Fibroblast of upper back skin (primary cell): ENCODE data around the gene MAPK12.

Experiments
- DNase-seq: peaks from one replicate; pipeline ENCODE4 v3.0.0-alpha.2; 2013

The MAPK12 gene

DNA sequence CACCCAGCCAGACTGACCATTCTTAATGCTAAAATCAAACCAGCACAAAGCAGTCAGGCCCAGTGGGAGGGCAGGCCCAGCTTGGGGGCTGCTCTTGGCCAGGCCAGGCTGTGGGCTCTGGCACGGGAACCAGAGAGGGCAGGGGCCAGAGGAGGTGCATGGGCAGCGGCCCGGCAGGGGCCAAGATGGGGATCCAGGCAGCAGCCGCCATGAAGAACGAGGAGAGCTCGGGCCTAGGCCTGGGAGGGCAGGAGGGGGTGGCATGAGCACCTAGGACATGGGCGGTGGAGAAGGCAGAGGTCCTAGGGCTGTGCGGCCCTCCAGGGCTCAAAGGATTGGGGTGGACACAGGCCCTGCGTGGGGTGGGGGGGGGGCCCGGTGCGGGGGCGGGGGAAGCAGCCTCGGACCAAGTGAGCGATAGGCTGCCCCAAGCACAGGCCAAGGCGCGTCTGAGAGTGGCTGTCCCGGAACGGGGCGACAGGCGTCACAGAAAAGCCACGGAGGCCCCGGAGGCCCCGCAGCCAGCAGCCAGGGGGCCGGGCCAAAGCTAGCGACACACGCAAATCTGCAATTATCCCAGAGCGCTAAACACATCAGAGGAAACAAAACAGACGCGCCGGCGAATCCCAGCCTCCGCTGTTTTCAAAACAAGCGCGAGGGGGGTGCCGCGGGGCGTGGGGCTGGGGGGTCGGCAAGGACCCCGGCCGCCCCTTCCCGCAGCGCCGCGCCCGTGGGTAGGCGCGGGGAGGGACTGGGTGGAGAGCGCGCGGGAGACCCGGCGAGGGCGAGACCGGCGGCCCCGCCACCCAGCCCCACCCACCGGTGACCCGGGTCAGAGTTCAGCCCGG lies 37.7 kb upstream of the MAPK12 start:
- no peak for DNase-seq

GRCh38 chr22:50298266-50298637 lies 36.8 kb upstream of the MAPK12 start:
- DNase-seq, result no peak

- DNase-seq, result no peak
These were observed 36.2 kb upstream of the MAPK12 start for GRCh38 chr22:50297510-50298265.

GRCh38 chr22:50296658-50297490 lies 35.4 kb upstream of the MAPK12 start:
- no peak for DNase-seq

DNA sequence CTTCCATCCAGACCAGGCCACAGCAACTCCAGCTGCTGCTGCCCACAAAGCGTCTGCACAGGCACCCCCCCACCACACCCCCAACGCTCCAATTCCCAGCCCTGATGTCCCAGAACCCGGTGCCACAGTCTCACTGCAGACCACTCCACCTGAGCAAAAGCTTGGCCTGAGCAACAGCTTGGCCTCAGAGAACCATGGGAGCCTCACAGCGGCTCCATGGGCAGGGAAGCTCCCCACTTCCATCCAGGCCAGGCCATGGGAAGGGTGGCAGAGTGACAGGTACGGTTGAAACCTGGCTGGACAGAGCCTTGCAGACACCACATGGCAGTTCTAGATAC lies 32.8 kb upstream of the MAPK12 start:
- no peak for DNase-seq

DNA sequence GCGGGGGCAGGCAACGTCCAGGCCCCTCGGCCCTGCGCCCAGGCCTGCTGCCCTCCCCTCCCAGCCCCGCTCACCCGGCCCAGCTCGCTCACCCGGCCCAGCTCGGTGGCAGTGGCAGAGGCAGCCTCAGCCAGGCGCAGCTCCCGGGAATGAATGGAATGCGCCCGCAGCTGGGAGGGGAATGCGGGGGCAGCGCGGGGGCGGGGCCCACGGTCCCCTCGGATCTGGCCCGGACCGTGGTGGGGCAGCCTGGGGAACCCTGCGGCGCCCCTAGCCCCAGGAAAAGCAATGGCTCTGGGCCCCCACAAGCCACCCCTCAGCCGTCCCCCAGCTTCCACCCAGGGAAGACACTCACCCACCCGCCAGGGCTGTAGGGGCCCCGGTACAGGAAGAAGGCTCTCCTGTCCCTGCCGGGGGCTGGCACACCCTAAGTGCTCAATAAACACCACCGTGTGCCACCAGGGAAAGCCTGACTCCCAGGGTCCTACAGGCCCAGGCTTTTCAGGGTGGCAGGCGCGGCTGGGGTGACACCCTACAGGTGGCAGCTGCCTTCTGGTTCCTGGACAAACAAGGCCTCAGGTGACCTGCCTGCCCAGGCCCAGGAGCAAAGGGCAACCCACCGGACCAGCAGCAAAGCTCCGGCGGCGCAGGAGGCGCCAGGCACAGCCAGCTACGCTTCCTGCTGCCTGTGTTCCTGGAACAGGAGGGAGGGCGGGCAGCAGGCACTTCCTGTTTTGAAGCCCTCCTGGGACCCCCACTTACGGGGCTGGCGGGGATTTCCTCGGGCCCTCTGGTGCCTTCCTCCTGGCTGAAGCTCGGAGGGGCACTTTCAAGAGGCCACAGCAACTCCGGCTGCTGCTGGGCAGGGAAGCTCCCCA lies 32.2 kb upstream of the MAPK12 start:
- DNase-seq, result peak; percentile 78

DNA sequence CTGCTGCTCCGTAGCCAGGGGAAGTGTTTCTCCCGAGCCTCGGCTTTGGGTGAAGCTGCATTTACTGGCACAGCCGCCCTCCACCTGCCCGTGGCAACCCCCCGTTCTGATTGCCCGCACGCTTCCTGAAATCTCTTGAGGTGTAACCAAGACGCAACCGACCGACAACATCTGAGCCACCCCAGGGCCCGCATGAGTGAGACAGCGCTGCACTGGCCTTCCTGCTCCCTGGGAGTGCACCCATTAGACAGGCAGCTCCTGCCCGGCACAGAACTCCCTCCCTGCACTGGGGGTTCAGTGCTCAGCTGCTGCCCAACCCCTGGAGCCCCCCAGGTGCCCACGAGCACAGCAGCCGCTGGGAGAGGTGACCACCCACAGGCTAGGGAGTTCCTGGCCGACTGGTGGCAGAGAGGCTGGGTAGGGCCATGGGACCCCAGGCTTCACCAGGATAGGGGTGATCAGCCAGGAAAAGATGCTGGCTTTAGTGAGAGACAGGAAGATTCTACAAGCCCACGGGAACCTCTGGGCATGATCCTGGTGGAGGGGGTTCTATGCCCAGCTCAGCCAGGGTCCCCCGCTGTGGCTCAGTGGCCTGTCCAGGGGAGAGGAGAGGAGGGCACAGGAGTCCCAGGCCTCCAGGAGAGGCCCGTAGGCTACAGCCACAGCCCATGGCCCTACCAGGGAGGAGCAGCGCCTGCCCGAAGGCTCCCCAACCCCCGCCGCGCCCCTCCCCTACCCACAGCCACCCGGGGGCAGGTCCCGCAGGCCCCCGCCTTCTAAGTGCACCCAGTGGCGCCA lies 31.4 kb upstream of the MAPK12 start:
- no peak for DNase-seq

- DNase-seq, result no peak
These were observed 28.6 kb upstream of the MAPK12 start for GRCh38 chr22:50289942-50290630.

DNA sequence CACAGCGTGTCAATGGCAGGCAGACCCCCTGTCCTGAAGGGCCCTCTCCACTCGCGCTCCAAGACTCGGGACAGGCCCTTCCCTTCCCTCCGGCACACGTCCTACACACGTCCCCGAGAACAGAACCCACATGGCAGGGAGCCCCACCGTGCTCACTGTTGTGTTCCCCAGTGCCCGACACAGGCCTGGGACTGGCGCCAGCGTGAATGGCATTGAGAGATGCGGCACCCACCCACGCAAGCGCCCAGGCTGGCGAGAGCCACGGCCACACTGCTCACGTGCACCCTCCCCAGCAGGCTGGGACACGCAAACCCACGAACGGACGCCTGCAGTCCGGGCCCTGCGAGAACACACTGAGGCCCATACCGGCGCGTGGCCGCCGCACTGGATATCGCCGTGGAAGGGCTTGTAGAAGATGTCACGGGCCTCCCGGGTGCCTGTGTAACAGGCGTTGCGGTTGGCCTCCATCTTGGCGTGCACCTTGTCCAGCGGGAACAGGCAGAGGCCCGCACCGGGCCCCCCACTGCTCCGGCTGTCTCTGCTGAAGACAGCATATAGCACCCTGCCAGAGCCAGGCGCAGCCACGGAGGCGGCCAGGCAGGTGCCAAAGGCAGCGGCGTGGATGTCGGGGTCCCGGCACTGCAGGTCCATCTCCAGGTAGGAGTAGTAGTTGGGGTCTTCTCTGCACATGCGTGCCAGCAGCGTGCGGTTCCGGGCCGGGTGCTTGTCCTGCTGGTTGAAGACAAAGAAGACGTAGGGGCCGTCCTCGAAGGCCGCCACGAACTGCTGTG lies 27.9 kb upstream of the MAPK12 start:
- no peak for DNase-seq

- no peak for DNase-seq
These were observed 26.2 kb upstream of the MAPK12 start for GRCh38 chr22:50287731-50288130.

- no peak for DNase-seq
These were observed 25.3 kb upstream of the MAPK12 start for GRCh38 chr22:50286701-50287318.

- DNase-seq, result no peak
These were observed 24.8 kb upstream of the MAPK12 start for GRCh38 chr22:50286275-50286674.

- no peak for DNase-seq
These were observed 24.2 kb upstream of the MAPK12 start for GRCh38 chr22:50285568-50286229.

GRCh38 chr22:50284479-50284878 lies 23.0 kb upstream of the MAPK12 start:
- DNase-seq, result no peak

GRCh38 chr22:50283821-50284220 lies 22.3 kb upstream of the MAPK12 start:
- no peak for DNase-seq

DNA sequence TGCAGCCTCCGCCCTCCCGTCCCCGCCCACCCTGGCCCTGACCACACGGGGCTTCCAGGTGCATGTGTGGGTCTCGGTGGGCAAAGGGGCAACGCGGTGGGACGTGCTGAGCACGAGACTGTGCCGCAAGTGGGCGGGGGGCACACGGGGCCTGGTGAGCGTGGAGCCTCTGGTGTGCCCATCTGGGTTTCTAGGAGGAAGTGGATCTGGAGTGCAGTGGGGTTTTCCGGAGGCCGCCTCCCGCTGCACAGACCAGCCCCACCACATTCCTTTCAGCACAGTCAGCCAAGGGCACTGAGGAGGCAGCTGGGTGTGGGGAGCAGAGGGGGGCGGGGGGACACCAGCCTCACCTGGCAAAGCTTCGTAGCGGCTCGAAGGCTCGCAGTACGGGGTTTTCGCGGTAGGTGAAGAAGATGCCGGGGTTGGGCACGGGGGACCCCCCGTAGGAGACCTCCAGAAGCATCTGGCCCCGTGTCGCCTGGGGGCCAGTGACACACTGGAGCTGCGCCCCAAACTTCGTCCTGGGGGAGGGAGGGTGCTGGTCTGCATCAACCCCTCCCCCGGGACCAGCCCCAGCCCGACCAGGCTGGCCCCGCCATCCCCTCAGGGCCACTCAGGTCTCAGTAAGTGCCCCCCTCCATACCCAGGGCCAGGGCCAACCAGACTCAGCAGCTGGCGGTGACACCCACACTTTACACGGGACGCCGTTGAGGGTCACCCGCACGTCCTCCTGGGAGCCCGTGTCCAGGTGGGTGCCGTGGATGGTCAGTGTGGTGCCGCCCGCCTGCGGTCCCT lies 21.1 kb upstream of the MAPK12 start:
- DNase-seq, result peak; percentile 62

GRCh38 chr22:50281957-50282356 lies 20.5 kb upstream of the MAPK12 start:
- DNase-seq, result no peak

DNA sequence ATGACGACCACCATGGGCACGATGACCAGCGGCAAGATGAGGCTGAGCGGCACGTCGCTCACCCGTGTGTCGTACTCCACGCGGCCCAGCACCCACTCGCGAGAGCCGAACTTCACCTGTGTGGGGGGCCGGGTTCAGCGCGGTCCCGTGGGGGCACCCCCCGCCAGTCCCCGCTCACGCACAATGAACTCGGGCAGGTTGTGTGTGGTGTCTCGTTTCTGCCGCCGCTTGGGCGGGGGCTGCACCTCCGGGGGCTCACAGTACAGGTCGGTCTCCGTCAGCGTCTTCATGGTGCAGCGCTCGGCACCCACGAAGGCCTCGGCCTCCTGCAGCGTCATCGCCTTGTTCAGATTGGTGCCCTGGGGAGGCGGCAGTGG lies 19.9 kb upstream of the MAPK12 start:
- DNase-seq, result no peak
